GM21528 (cell line): Measurements from ENCODE around the gene SLC8A3.

Source experiments
- ATAC-seq: cut with Tn5 transposase; IDR thresholded peaks from one replicate; pipeline ENCODE4 v1.9.1; 2021; ENCODE audit warnings: mild to moderate bottlenecking, moderate library complexity; ENCODE audit not compliant: unreplicated experiment, low FRiP score

The SLC8A3 gene

GRCh38 chr14:70077005-70077404, 111.7 kb downstream of the SLC8A3 start:
- ATAC-seq, result no peak

- ATAC-seq, result no peak
Measured at GRCh38 chr14:70073924-70074566, 114.7 kb downstream of the SLC8A3 start.

DNA sequence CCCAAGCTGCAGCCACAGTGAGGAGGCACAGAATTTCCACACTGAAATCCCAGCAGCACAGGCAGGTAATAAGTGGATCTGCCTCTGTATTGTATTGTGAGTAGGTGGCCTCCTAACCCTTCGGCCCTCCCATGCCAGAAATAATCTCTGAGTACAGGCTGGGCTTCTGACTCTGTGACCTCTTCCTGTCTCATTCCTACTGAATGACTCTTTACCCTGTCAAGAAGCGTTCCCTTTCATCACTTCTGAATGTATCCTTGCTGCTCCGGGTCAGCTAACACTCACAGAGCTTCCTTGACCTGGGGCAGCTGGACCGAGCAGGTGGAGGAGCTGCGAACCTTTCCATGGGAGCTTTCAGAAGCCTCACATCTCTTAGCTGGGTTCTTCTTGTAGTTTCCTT, 119.6 kb downstream of the SLC8A3 start:
- ATAC-seq, result no peak

- no peak for ATAC-seq
Measured at GRCh38 chr14:70067810-70068209, 120.9 kb downstream of the SLC8A3 start.

DNA sequence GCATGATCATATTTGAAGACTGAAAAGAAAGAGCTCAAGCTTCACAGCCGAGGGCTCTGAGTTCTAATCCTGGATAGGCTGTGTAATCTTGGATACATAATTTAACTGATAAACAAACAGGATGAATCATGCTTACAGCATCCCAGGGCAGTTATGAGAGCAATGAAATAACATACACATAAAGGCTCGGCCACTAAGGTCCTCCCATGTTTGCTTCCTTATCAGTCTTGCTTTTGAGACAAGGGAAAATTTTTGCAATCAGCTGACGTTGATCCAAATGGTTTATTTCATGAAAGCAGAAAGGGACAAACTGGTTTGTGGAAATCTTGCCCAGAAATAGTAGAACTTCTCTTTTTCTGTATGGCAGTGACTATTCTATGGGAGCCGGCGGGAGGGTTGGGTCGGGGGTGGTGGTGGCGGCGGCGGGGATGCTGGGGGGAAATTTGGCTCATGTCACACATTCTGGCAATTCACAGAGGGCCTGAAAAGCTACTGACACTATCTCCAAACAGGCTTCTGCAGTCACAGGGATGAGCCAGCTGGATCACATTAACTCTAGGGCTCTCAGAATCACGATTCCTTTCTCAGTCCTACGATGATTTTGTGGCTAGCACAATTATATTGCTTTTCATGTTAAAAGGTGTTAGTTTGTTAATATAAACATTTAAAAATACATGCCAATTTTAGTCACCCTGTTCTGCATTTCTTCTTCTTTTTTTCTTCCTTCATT, 124.5 kb downstream of the SLC8A3 start:
- no peak for ATAC-seq

DNA sequence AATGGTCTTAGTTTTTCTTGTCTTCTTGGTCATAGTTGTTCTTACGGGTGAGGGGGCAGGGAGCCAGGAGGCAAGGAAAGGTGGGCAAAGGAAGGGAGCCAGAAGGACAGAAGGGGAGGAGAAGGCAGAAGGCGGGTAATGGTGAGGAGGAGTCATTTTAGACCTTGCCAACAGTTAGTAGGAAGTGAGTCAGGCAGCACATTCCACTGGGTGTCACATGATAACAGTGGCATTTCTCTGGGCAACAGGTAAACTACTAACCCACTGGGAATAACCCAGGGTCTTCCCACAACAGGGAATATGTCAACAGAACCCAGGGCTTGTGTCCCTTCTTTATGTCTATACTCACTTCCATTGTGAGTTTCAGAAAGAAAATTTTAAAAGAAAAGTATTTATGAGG, 127.6 kb downstream of the SLC8A3 start:
- ATAC-seq, result no peak

DNA sequence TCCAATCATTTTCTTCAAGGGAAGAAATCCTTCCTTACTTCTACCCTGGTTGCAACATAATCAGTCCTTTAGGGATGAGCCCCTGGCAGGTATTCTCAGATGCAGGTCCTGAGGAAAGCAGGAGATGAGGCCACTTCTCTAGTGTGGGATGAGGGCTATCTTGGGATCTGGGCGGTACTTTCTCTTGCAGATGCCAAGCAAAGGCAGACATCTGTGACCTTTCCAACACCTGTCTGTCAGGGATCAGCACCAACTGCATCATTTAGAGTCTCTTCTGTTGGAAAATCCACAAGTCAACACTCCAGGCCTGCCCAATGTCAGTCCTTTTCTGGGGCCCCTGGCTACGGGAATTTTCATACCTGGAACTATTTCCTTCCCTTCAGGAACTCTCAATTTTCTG, 129.2 kb downstream of the SLC8A3 start:
- no peak for ATAC-seq

DNA sequence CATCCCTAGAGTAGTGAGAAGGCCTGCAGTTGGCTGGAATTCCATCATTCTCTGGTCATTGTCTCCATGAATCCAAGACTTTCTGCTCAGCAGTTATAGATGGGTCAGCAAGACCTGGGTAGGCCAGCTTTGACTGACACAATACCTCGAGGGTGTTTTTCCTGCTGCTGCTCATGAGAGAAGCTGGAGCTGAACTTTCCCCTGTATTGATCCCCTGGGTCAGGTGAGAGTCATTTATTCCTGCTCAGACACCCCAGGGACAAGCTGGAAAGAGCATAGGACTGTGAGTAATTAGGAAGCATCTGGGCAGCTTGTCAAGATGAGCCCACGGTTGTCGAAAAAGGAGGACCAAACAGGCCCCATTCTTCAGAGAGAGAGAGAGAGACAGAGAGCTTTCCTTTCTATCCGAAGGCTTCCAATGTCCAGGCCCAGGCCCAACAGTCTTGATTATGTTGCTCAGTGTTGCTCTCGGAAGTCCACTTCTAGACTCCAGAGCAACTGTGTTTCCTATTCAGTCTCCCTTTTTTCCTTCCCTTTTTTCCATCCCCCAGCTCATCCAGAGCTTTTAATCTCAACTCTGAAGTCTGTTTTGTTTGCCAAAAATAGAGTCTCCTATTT, 131.1 kb downstream of the SLC8A3 start:
- ATAC-seq, result no peak

DNA sequence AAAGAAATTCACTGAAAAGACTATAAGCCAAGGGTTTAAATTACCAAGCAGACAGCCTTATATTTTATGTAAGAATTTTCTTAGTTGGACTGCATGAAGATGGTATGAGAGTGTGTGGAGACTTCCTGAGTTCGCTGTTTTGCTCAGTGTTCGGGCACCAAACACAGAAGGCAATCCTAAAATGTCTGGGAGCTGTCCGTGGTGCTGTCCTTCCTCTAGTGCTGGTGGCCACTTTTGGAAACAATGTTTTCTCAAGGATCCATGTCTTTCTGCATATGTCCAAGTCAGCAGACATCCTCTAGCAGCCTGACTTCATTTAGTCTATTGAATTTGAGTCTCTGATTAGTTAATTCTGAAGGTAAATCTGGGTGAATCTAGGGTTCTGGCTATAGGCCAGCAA, 135.8 kb downstream of the SLC8A3 start:
- no peak for ATAC-seq

DNA sequence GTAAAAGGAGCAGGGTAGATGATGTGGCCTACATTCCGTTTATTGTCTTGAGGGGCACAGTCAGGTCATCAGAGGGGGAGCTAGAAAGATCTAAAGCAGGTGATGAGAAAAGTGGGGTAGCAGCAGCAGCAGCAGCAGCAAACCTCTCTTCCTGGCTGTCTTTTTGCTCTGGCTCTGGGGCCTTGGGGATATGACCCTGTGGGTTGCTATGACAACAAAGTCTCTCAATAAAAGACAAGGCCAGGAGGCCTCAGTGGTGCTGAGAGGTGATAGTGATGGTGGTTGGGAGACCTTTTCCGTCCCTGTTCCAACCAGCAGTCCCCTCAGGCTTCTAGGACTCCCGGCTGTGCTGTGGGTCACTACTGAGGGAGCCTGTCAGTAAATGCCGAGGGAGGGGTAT, 138.6 kb downstream of the SLC8A3 start:
- ATAC-seq, result no peak

- ATAC-seq, result no peak
Measured at GRCh38 chr14:70049605-70050004, 139.1 kb downstream of the SLC8A3 start.

DNA sequence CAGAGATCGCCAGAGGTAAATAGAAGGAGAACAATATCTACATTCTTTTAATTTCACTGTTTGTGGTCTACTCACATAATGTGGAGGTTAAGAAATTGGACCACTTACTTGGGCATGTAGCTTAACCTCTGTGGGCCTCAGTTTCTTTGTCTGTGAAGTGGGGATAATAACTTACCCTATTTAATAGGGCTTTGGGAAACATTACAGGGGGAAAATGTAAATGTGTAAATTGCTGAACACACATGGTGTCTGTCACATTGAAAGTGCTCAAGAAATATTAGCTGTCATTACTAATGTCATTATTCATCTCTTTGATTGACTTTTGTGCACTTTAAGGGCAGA, 140.5 kb downstream of the SLC8A3 start:
- ATAC-seq, result no peak

DNA sequence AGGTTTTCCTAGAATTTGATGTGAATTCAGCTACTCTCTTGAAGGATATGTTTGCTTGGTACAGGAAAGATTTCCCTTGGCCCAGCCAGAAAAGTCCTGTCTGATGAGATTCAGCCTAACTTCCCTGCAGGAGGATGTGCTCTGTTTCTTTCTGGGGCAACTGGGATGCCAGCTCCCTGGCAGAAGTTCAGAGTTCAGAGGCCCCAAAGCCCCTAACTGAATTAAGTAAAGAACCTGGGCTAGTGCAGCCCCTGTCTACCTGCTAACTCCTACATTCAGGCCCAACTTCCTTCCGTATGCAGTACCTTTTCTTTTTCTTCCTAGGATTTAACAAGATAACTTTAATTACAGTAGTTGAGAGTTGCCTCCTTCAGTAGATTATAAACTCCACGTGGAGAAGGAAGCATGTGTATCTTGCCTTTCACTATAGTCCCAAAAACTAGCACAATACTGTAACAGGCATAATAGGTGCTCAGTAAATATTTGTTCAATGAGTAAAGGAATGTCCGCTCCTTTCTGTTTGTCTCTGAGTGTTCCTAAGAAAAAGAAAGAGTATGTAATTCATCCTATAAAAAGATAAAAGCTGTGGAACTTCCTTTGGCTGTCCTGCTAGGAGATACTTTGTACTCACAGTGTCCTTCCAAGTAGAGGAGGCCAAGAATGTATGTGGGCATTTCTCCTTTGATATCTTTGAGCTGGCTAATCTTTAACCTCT, 141.0 kb downstream of the SLC8A3 start:
- ATAC-seq, result no peak

DNA sequence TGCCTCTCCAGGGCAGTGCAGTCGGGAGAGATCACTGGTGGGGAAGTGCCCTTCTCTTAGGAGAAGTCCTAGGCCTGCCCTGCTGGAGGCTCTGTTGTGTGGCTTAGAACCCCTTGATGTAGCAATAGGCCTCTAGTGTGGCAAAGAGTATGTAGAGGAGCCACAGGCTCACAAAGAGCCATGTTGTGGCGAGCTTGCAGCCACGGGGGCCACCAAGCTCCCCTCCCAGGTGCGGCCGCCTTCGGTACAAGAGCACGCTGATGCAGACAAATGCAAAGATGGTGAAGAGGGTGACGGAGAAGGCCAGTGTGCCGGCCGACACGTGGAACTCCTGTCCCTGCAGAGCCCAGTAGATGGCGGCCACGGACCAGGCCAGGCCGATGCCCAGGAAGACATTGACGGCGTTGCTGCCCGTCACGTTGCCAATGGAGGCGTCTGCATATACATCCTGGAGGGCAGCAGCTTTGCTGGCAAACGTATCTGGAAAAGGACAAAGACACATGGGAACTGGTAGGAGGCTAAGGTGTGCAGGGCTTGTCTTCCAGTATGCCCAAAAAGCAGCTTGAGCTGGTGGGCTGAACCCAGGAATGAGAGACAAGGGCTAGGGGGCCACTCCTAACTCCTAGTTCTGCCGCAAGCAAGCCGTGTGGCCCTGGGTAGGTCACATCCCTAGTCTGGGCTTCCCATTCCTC, 142.8 kb downstream of the SLC8A3 start:
- no peak for ATAC-seq

DNA sequence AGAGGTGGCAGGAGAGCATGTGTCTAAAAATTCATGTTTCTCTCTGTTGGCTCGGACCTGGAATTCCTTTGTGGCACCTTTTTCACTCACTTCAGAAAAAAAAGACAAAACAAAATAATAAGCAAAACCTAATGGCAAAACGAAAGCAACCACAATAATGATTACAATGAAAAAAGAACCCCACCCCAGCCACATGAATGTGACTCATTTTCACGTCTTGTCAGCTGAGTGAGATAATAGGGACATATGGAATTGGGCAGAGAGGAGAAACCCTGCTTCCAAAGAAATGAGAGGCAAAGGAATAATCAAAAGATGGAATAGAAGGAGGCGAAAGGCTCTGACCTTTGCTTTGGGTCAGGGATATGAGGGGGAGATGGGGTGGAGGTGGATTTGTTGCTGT, 143.4 kb downstream of the SLC8A3 start:
- no peak for ATAC-seq

- no peak for ATAC-seq
Measured at GRCh38 chr14:70043001-70043400, 145.8 kb downstream of the SLC8A3 start.

GRCh38 chr14:70036665-70037064, 152.1 kb downstream of the SLC8A3 start:
- no peak for ATAC-seq

- ATAC-seq, result no peak
Measured at GRCh38 chr14:70034257-70034656, 154.5 kb downstream of the SLC8A3 start.

DNA sequence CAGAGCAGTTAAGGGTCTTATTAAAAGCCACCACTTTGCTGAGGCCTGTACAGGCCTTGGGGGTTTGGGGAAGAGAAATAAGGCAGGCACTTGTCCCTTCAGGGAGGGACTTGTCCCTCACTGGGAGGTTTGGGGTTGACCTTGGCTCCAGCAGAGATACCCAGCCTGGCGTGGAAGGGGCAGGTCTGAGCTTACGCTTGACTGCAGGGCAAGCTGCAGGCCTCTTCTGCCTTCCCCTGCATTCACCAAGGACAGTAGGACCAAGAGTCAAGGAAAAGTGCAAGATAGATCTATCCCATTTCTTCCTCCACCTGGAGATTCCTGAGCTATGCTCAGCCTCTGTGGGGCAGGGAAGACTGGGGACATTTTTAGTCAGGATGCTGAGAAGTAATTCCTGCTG, 155.2 kb downstream of the SLC8A3 start:
- ATAC-seq, result no peak

- no peak for ATAC-seq
Measured at GRCh38 chr14:70033116-70033515, 155.6 kb downstream of the SLC8A3 start.

DNA sequence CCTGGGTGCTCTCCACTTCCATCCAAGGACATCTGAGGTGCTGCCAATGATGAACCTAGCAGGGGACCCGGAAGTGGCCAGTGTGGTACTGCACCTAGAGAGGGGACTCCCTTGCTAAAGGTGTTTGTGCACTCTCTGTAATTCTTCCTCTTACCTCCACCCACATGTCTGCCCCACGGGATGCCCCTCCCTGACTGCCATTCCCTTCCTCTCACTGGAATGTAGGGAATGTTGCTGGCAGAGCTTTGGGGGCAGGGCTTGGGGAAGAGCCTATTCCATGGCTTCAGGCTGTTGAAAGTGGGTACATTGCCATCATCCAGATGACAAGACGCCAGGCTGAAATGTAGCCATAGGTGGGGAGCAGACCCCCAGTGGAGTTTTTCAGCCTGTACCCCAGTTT, 156.3 kb downstream of the SLC8A3 start:
- no peak for ATAC-seq
